SK-N-SH treated with all-trans-retinoic acid at 6 μM for 48 hours (cell line): Measurements from ENCODE around the gene SORD.

Source experiments
- ARNTL ChIP-seq: fragments of 450-650 bp; formaldehyde crosslinking; IDR thresholded peaks from 2 replicates; pipeline ENCODE4 v1.5.0; 2020; ENCODE audit warnings: low read depth, mild to moderate bottlenecking, moderate library complexity, borderline replicate concordance
- CREB5 ChIP-seq: fragments of 250-450 bp; sonication (Bioruptor Pico); IDR thresholded peaks from 2 replicates; pipeline ENCODE4 v1.5.1; 2020; ENCODE audit warnings: low read depth, mild to moderate bottlenecking, moderate library complexity
- GLIS3 ChIP-seq: fragments of 250-450 bp; sonication (Bioruptor Pico); IDR thresholded peaks from 2 replicates; pipeline ENCODE4 v1.5.0; 2020; ENCODE audit warnings: mild to moderate bottlenecking, moderate library complexity
- ISL1 ChIP-seq: fragments of 250-450 bp; sonication (Bioruptor Pico); IDR thresholded peaks from 2 replicates; pipeline ENCODE4 v2.1.2; 2022; ENCODE audit warnings: mild to moderate bottlenecking, moderate library complexity
- PATZ1 ChIP-seq: fragments of 250-450 bp; sonication (Bioruptor Pico); IDR thresholded peaks from 2 replicates; pipeline ENCODE4 v1.8.0; 2020; ENCODE audit warnings: mild to moderate bottlenecking, moderate library complexity, borderline replicate concordance
- PPARA ChIP-seq: fragments of 250-450 bp; sonication (Bioruptor Pico); IDR thresholded peaks from 2 replicates; pipeline ENCODE4 v1.5.0; 2020; ENCODE audit warnings: mild to moderate bottlenecking, borderline replicate concordance
- RARB ChIP-seq: fragments of 250-450 bp; sonication (Bioruptor Pico); IDR thresholded peaks from 2 replicates; pipeline ENCODE4 v1.8.0; 2021; ENCODE audit warnings: mild to moderate bottlenecking, moderate library complexity
- SNAI2 ChIP-seq: fragments of 250-450 bp; sonication (Bioruptor Pico); IDR thresholded peaks from 2 replicates; pipeline ENCODE4 v1.5.0; 2020; ENCODE audit warnings: mild to moderate bottlenecking, moderate library complexity
- TOX ChIP-seq: fragments of 250-450 bp; sonication (Bioruptor Pico); IDR thresholded peaks from 2 replicates; pipeline ENCODE4 v1.8.0; 2021; ENCODE audit warnings: mild to moderate bottlenecking, moderate library complexity, borderline replicate concordance
- ZC3H10 ChIP-seq: fragments of 250-450 bp; sonication (Bioruptor Pico); IDR thresholded peaks from 2 replicates; pipeline ENCODE4 v1.5.1; 2021; ENCODE audit warnings: mild to moderate bottlenecking, moderate library complexity
- ZFP3 ChIP-seq: fragments of 250-450 bp; sonication (Bioruptor Pico); IDR thresholded peaks from 2 replicates; pipeline ENCODE4 v1.5.0; 2020; ENCODE audit warnings: mild to moderate bottlenecking, moderate library complexity
- ZNF565 ChIP-seq: fragments of 450-650 bp; formaldehyde crosslinking; conservative IDR thresholded peaks from 2 replicates; pipeline ENCODE4 v1.5.0; 2020; ENCODE audit warnings: low read depth, mild to moderate bottlenecking, moderate library complexity
- ZNF70 ChIP-seq: fragments of 450-650 bp; formaldehyde crosslinking; IDR thresholded peaks from 2 replicates; pipeline ENCODE4 v1.5.0; 2020; ENCODE audit warnings: mild to moderate bottlenecking, moderate library complexity

- TF ChIP-seq ZC3H10 (CRISPR knock-in tag) (no peak), ZNF70 (CRISPR knock-in tag) (no peak), ZFP3 (no peak), GLIS3 (CRISPR knock-in tag) (no peak), ISL1 (no peak), RARB (CRISPR knock-in tag) (no peak), ARNTL (CRISPR knock-in tag) (no peak), PPARA (CRISPR knock-in tag) (no peak), PATZ1 (CRISPR knock-in tag) (no peak), ZNF565 (no peak), TOX (CRISPR knock-in tag) (no peak), SNAI2 (CRISPR knock-in tag) (no peak), CREB5 (CRISPR knock-in tag) (no peak)
These were observed 70.0 kb downstream of the SORD start for GRCh38 chr15:45093013-45093412.
